Measurements from ENCODE around the gene HVCN1.

HVCN1 gene

DNA sequence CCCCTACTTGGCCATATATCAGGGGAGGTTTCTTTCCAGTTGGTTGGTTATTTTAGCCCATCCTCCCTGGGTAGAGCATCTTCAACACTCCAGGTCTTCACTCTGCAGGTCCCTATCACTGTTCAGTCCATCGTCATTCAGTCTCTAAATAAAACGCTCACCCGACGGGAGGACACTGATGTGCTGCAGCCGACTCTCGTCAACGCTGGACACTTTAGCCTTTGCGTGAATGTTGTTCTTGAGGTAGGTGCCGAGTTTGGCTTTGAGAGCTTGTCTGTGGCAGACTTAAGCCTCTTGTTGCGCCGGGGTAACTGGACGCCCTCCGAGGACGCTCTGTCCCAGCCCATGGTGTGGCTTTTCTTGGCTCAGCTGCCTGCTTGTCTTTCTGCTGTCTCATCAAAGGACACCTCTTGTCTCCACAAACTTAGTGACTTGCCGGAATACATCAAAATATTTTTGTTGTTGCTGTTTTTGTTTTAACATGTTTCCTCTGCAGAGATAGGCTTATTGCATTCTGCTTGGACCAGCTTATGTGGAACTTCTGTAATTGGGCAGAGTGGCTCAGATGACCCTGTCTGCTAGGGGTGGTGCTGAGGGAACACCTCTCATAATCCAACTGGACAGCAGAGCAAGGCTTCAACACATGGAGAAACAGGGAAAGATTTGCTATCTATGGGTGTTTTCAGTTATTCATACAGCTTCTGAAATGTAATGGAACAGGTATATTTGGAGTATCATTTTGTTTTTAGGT lies 48.5 kb downstream of the HVCN1 start:
- Histone ChIP-seq H3K36me3 (ENCODE audit: control insufficient read depth in 1 of 2, insufficient read depth in 2 of 2, low read length in 2 of 2) (no peaks in the 10 kb centered on the region), H3K14ac (ENCODE audit: low read length) (no peak overlapping the region), H2BK120ac (ENCODE audit: insufficient read depth, low read length, poor library complexity) (no peak overlapping the region), H3K4me3 (ENCODE audit: low read depth, low read length) (no peak overlapping the region), H3K4me2 (ENCODE audit: low read length) (no peak overlapping the region), H3K9me3 (ENCODE audit: insufficient read depth, low read depth, low read length) (peaks cover 2% of the 10 kb centered on the region), H3K27me3 (ENCODE audit: insufficient read depth, low read length) (no peaks in the 10 kb centered on the region), H3K4ac (ENCODE audit: low read depth, low read length) (no peak overlapping the region), H2BK5ac (ENCODE audit: low read depth, low read length, poor library complexity) (no peak overlapping the region), H3K4me1 (ENCODE audit: control insufficient read depth in 1 of 2, insufficient read depth in 2 of 2, low read length in 2 of 2) (peaks cover 0 to 4% of the 10 kb centered on the region in 2 experiments), H3K18ac (ENCODE audit: low read length) (no peak overlapping the region), H3K9ac (ENCODE audit: low read length) (no peak overlapping the region), H4K8ac (ENCODE audit: low read depth, low read length) (no peak overlapping the region), H2BK12ac (ENCODE audit: low read length) (no peak overlapping the region), H3K79me2 (ENCODE audit: control insufficient read depth, insufficient read depth, low read length, poor library complexity) (no peaks in the 10 kb centered on the region), H3K79me1 (ENCODE audit: low read length) (no peaks in the 10 kb centered on the region), H2AK5ac (ENCODE audit: low read length) (no peak overlapping the region), H4K12ac (ENCODE audit: low read depth, low read length) (no peak overlapping the region), H3K23ac (ENCODE audit: low read length) (no peak overlapping the region), H4K91ac (ENCODE audit: low read depth, low read length) (no peak overlapping the region), H3K27ac (ENCODE audit: low read depth, low read length) (no peak overlapping the region), H2AFZ (ENCODE audit: insufficient read depth, low read length, poor library complexity) (no peak overlapping the region)
- WGBS (ENCODE audit: extremely low coverage, insufficient coverage, insufficient read length), result no CpG with 5 or more reads among the region's 15 CpGs
- no peak for DNase-seq

GRCh38 chr12:110639336-110640141 lies 49.4 kb downstream of the HVCN1 start:
- H3K79me2 ChIP-seq (ENCODE audit: control insufficient read depth, insufficient read depth, low read length, poor library complexity), result no peaks in the 10 kb centered on the region
- H2BK12ac ChIP-seq (ENCODE audit: low read length), result no peak overlapping the region
- H4K91ac ChIP-seq (ENCODE audit: low read depth, low read length), result no peak overlapping the region
- peaks cover 2% of the 10 kb centered on the region for H3K9me3 ChIP-seq (ENCODE audit: insufficient read depth, low read depth, low read length)
- no peaks in the 10 kb centered on the region for H3K79me1 ChIP-seq (ENCODE audit: low read length)
- no peak overlapping the region for H2BK5ac ChIP-seq (ENCODE audit: low read depth, low read length, poor library complexity)
- no peak overlapping the region for H3K18ac ChIP-seq (ENCODE audit: low read length)
- no peak overlapping the region for H3K4ac ChIP-seq (ENCODE audit: low read depth, low read length)
- no peaks in the 10 kb centered on the region for H3K36me3 ChIP-seq (ENCODE audit: control insufficient read depth in 1 of 2, insufficient read depth in 2 of 2, low read length in 2 of 2)
- DNase-seq, result no peak
- no peak overlapping the region for H3K4me3 ChIP-seq (ENCODE audit: low read depth, low read length)
- no peak overlapping the region for H2BK120ac ChIP-seq (ENCODE audit: insufficient read depth, low read length, poor library complexity)
- WGBS (ENCODE audit: extremely low coverage, insufficient coverage, insufficient read length), result no CpG with 5 or more reads among the region's 7 CpGs
- no peaks in the 10 kb centered on the region for H3K27me3 ChIP-seq (ENCODE audit: insufficient read depth, low read length)
- H3K4me2 ChIP-seq (ENCODE audit: low read length), result no peak overlapping the region
- H4K12ac ChIP-seq (ENCODE audit: low read depth, low read length), result no peak overlapping the region
- H3K14ac ChIP-seq (ENCODE audit: low read length), result no peak overlapping the region
- no peak overlapping the region for H4K8ac ChIP-seq (ENCODE audit: low read depth, low read length)
- no peak overlapping the region for H2AK5ac ChIP-seq (ENCODE audit: low read length)
- H3K23ac ChIP-seq (ENCODE audit: low read length), result no peak overlapping the region
- H2AFZ ChIP-seq (ENCODE audit: insufficient read depth, low read length, poor library complexity), result no peak overlapping the region
- H3K27ac ChIP-seq (ENCODE audit: low read depth, low read length), result no peak overlapping the region
- peaks cover 0 to 4% of the 10 kb centered on the region in 2 experiments for H3K4me1 ChIP-seq (ENCODE audit: control insufficient read depth in 1 of 2, insufficient read depth in 2 of 2, low read length in 2 of 2)
- H3K9ac ChIP-seq (ENCODE audit: low read length), result no peak overlapping the region

DNA sequence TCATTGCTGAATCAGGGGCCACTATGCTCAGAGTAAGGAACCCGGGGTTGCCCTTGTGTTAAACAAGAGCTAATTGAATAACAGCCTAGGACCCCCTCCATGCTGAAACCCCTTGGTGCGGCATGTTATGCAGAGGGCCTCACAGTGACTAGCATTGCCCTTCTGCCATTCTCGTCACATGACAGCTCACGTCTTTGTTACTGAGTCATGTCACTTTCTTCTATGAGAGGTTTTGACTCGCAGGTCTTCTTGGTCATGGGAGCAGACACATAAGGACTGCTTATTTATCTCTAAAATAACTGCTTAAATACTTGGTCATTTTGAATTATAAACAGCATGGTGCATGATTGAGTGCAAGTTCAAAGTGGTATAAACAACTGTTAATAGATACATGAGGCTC lies 50.1 kb downstream of the HVCN1 start:
- Histone ChIP-seq H3K14ac (ENCODE audit: low read length) (no peak overlapping the region), H2AK5ac (ENCODE audit: low read length) (no peak overlapping the region), H3K27ac (ENCODE audit: low read depth, low read length) (no peak overlapping the region), H2BK12ac (ENCODE audit: low read length) (no peak overlapping the region), H2BK120ac (ENCODE audit: insufficient read depth, low read length, poor library complexity) (no peak overlapping the region), H3K4me3 (ENCODE audit: low read depth, low read length) (no peak overlapping the region), H3K9ac (ENCODE audit: low read length) (no peak overlapping the region), H4K91ac (ENCODE audit: low read depth, low read length) (no peak overlapping the region), H3K27me3 (ENCODE audit: insufficient read depth, low read length) (no peaks in the 10 kb centered on the region), H3K23ac (ENCODE audit: low read length) (no peak overlapping the region), H2BK5ac (ENCODE audit: low read depth, low read length, poor library complexity) (no peak overlapping the region), H3K79me1 (ENCODE audit: low read length) (no peaks in the 10 kb centered on the region), H3K36me3 (ENCODE audit: control insufficient read depth in 1 of 2, insufficient read depth in 2 of 2, low read length in 2 of 2) (no peaks in the 10 kb centered on the region), H2AFZ (ENCODE audit: insufficient read depth, low read length, poor library complexity) (no peak overlapping the region), H3K9me3 (ENCODE audit: insufficient read depth, low read depth, low read length) (peaks cover 2% of the 10 kb centered on the region), H3K4me2 (ENCODE audit: low read length) (no peak overlapping the region), H3K4me1 (ENCODE audit: control insufficient read depth in 1 of 2, insufficient read depth in 2 of 2, low read length in 2 of 2) (peaks cover 0 to 4% of the 10 kb centered on the region in 2 experiments), H3K4ac (ENCODE audit: low read depth, low read length) (no peak overlapping the region), H3K18ac (ENCODE audit: low read length) (no peak overlapping the region), H4K8ac (ENCODE audit: low read depth, low read length) (no peak overlapping the region), H4K12ac (ENCODE audit: low read depth, low read length) (no peak overlapping the region), H3K79me2 (ENCODE audit: control insufficient read depth, insufficient read depth, low read length, poor library complexity) (no peaks in the 10 kb centered on the region)
- no peak for DNase-seq
- WGBS (ENCODE audit: extremely low coverage, insufficient coverage, insufficient read length), result no CpG with 5 or more reads among the region's 5 CpGs

GRCh38 chr12:110637869-110638441 lies 51.0 kb downstream of the HVCN1 start:
- Histone ChIP-seq H2BK5ac (ENCODE audit: low read depth, low read length, poor library complexity) (no peak overlapping the region), H4K8ac (ENCODE audit: low read depth, low read length) (no peak overlapping the region), H3K18ac (ENCODE audit: low read length) (no peak overlapping the region), H3K27ac (ENCODE audit: low read depth, low read length) (no peak overlapping the region), H3K14ac (ENCODE audit: low read length) (no peak overlapping the region), H3K4me3 (ENCODE audit: low read depth, low read length) (no peak overlapping the region), H3K9ac (ENCODE audit: low read length) (no peak overlapping the region), H3K9me3 (ENCODE audit: insufficient read depth, low read depth, low read length) (peaks cover 2% of the 10 kb centered on the region), H3K23ac (ENCODE audit: low read length) (no peak overlapping the region), H3K4me2 (ENCODE audit: low read length) (no peak overlapping the region), H3K36me3 (ENCODE audit: control insufficient read depth in 1 of 2, insufficient read depth in 2 of 2, low read length in 2 of 2) (peaks cover 0 to under 1% of the 10 kb centered on the region in 2 experiments), H3K79me1 (ENCODE audit: low read length) (no peaks in the 10 kb centered on the region), H4K12ac (ENCODE audit: low read depth, low read length) (no peak overlapping the region), H2AK5ac (ENCODE audit: low read length) (no peak overlapping the region), H4K91ac (ENCODE audit: low read depth, low read length) (no peak overlapping the region), H2BK120ac (ENCODE audit: insufficient read depth, low read length, poor library complexity) (no peak overlapping the region), H2BK12ac (ENCODE audit: low read length) (no peak overlapping the region), H2AFZ (ENCODE audit: insufficient read depth, low read length, poor library complexity) (no peak overlapping the region), H3K79me2 (ENCODE audit: control insufficient read depth, insufficient read depth, low read length, poor library complexity) (no peaks in the 10 kb centered on the region), H3K4me1 (ENCODE audit: control insufficient read depth in 1 of 2, insufficient read depth in 2 of 2, low read length in 2 of 2) (peaks cover 0 to 4% of the 10 kb centered on the region in 2 experiments), H3K27me3 (ENCODE audit: insufficient read depth, low read length) (no peaks in the 10 kb centered on the region), H3K4ac (ENCODE audit: low read depth, low read length) (no peak overlapping the region)
- WGBS (ENCODE audit: extremely low coverage, insufficient coverage, insufficient read length), result no CpG with 5 or more reads among the region's 3 CpGs
- no peak for DNase-seq
